Tongue (tissue), 2 donors: Measurements from ENCODE around the gene C5AR1. TPM values are rescaled to one million over a fixed set of nuclear protein-coding genes. Genes with fewer than 3 reads are reported as not detected.
A peak's percentile ranks its signal among the peaks of the same experiment; 100 is the strongest.
"Not testable (repeated sequence)": the region's sequence is repeated elsewhere in the genome, so short reads cannot be mapped to it uniquely, and the experiment has no call there.

Experiments used
- DNase-seq: peaks from one replicate; pipeline ENCODE4 v3.0.0-alpha.2; 2015
- total RNA-seq: library from RNA; depleted of rRNA; stranded (reverse); fragments of >200 nt; gene quantifications from one replicate; pipeline ENCODE4 v1.2.3, GENCODE V29; 2014

The C5AR1 gene
- total RNA-seq, 1 donor from 2014 or later = 1.2 TPM

- peak; percentile 83 for DNase-seq
Observed at GRCh38 chr19:47284324-47284899, 25.2 kb upstream of the C5AR1 start.

- peak; percentile 89 for DNase-seq
Observed at GRCh38 chr19:47296036-47296435, 13.6 kb upstream of the C5AR1 start.

- not testable (repeated sequence) for DNase-seq
Observed at GRCh38 chr19:47300867-47301266, 8.8 kb upstream of the C5AR1 start.

GRCh38 chr19:47302249-47302648 is 7.4 kb upstream of the C5AR1 start:
- DNase-seq = no peak

- DNase-seq = no peak
Observed at GRCh38 chr19:47303966-47304365, 5.7 kb upstream of the C5AR1 start.

GRCh38 chr19:47305309-47305751 is 4.3 kb upstream of the C5AR1 start:
- DNase-seq = peak; percentile 65

- no peak for DNase-seq
Observed at GRCh38 chr19:47306303-47306702, 3.4 kb upstream of the C5AR1 start.

GRCh38 chr19:47309038-47309437 is 623 bp upstream of the C5AR1 start:
- DNase-seq = no peak

- DNase-seq = no peak
Observed at GRCh38 chr19:47310323-47310722, 662 bp downstream of the C5AR1 start.

GRCh38 chr19:47310819-47311218 is 1.2 kb downstream of the C5AR1 start:
- DNase-seq = peak; percentile 43

GRCh38 chr19:47312366-47313006 is 2.8 kb downstream of the C5AR1 start:
- no peak for DNase-seq

GRCh38 chr19:47313754-47314295 is 4.2 kb downstream of the C5AR1 start:
- no peak for DNase-seq

GRCh38 chr19:47315125-47315821 is 5.6 kb downstream of the C5AR1 start:
- DNase-seq = no peak

- no peak for DNase-seq
Observed at GRCh38 chr19:47316513-47316912, 6.9 kb downstream of the C5AR1 start.

GRCh38 chr19:47319923-47320871 is 10.5 kb downstream of the C5AR1 start:
- no peak for DNase-seq

GRCh38 chr19:47321630-47322029 is 12.0 kb downstream of the C5AR1 start:
- DNase-seq = no peak

- no peak for DNase-seq
Observed at GRCh38 chr19:47322058-47322457, 12.4 kb downstream of the C5AR1 start.

- DNase-seq = no peak
Observed at GRCh38 chr19:47323409-47323808, 13.7 kb downstream of the C5AR1 start.

GRCh38 chr19:47323872-47324271 is 14.2 kb downstream of the C5AR1 start:
- DNase-seq = no peak

GRCh38 chr19:47324502-47324901 is 14.8 kb downstream of the C5AR1 start:
- no peak for DNase-seq

- peak; percentile 32 for DNase-seq
Observed at GRCh38 chr19:47330466-47330869, 20.8 kb downstream of the C5AR1 start.

GRCh38 chr19:47331490-47331889 is 21.8 kb downstream of the C5AR1 start:
- no peak for DNase-seq
